Measurements from ENCODE around the gene SLC39A13. TPM values are rescaled to one million over a fixed set of nuclear protein-coding genes. Genes with fewer than 3 reads are reported as not detected.
A peak's percentile ranks its signal among the peaks of the same experiment; 100 is the strongest.

Gene SLC39A13
- total and polyA plus RNA-seq, 2 of the 13 experiments (the other 11 are each of a cell fraction or from before 2014, with no cell fraction given), result 15.3 to 30.5 TPM

DNA sequence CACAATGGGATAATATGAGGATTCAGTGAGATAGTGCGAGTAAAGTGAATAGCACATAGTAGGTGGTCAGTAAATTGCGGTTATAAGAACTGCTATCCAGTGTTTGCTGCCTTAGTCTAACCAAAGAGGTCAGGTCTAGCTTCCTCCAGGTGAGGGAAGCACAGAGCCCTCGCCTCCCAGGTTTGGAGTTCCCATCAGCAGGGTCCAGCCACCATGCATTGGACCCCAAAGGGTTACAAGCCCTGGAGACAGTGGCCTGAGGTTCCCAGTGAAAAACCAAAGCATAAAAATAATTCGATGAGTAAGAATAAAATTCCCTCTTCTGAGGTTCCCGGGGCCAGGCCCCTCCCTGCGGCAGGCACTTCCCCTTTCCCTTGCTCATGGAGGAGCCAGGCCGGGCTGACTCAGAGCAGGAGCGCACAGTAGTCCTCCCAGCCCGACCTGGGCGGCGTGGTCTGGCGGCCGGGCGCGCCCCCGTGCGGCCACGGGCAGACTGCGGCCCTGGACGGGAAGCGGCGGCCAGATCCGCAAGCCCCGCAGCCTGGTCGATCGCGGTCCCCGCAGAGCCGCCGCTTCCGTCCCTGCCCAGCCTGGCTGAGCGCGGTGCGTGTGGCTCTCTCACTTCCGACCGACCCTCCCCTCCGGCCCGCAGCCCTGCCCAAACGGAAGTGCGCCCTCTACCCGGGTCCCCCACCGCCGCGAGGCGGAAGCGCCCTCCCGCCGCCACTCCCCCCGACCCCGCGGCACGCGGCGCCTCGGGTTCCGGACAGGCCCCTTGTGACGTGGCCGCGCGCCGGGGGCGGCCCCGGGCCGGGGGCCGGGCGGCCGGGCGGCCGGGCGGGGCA, at the start of gene SLC39A13 (continued):
- no peak for TF ChIP-seq ZNF549 (CRISPR knock-in tag; IDR thresholded peaks at IDR 0.05)
- peak; percentile 46; the same call in 1 of the 2 replicates for TF ChIP-seq TOPORS (CRISPR knock-in tag; IDR thresholded peaks at IDR 0.05)
- TF ChIP-seq ZNF274 (CRISPR knock-in tag; IDR thresholded peaks at IDR 0.05), result peak; percentile 79; the same call in 1 of the 2 replicates
- no peak for TF ChIP-seq ZNF674 (CRISPR knock-in tag; IDR thresholded peaks at IDR 0.05; ENCODE audit: low read depth)
- TF ChIP-seq, protein P1, sequence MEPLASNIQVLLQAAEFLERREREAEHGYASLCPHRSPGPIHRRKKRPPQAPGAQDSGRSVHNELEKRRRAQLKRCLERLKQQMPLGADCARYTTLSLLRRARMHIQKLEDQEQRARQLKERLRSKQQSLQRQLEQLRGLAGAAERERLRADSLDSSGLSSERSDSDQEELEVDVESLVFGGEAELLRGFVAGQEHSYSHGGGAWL (CRISPR knock-in tag; IDR thresholded peaks at IDR 0.05), result peak; percentile 74; the same call in 1 of the 2 replicates
- no peak for TF ChIP-seq ARNT (IDR thresholded peaks at IDR 0.05)
- TF ChIP-seq, protein P2, sequence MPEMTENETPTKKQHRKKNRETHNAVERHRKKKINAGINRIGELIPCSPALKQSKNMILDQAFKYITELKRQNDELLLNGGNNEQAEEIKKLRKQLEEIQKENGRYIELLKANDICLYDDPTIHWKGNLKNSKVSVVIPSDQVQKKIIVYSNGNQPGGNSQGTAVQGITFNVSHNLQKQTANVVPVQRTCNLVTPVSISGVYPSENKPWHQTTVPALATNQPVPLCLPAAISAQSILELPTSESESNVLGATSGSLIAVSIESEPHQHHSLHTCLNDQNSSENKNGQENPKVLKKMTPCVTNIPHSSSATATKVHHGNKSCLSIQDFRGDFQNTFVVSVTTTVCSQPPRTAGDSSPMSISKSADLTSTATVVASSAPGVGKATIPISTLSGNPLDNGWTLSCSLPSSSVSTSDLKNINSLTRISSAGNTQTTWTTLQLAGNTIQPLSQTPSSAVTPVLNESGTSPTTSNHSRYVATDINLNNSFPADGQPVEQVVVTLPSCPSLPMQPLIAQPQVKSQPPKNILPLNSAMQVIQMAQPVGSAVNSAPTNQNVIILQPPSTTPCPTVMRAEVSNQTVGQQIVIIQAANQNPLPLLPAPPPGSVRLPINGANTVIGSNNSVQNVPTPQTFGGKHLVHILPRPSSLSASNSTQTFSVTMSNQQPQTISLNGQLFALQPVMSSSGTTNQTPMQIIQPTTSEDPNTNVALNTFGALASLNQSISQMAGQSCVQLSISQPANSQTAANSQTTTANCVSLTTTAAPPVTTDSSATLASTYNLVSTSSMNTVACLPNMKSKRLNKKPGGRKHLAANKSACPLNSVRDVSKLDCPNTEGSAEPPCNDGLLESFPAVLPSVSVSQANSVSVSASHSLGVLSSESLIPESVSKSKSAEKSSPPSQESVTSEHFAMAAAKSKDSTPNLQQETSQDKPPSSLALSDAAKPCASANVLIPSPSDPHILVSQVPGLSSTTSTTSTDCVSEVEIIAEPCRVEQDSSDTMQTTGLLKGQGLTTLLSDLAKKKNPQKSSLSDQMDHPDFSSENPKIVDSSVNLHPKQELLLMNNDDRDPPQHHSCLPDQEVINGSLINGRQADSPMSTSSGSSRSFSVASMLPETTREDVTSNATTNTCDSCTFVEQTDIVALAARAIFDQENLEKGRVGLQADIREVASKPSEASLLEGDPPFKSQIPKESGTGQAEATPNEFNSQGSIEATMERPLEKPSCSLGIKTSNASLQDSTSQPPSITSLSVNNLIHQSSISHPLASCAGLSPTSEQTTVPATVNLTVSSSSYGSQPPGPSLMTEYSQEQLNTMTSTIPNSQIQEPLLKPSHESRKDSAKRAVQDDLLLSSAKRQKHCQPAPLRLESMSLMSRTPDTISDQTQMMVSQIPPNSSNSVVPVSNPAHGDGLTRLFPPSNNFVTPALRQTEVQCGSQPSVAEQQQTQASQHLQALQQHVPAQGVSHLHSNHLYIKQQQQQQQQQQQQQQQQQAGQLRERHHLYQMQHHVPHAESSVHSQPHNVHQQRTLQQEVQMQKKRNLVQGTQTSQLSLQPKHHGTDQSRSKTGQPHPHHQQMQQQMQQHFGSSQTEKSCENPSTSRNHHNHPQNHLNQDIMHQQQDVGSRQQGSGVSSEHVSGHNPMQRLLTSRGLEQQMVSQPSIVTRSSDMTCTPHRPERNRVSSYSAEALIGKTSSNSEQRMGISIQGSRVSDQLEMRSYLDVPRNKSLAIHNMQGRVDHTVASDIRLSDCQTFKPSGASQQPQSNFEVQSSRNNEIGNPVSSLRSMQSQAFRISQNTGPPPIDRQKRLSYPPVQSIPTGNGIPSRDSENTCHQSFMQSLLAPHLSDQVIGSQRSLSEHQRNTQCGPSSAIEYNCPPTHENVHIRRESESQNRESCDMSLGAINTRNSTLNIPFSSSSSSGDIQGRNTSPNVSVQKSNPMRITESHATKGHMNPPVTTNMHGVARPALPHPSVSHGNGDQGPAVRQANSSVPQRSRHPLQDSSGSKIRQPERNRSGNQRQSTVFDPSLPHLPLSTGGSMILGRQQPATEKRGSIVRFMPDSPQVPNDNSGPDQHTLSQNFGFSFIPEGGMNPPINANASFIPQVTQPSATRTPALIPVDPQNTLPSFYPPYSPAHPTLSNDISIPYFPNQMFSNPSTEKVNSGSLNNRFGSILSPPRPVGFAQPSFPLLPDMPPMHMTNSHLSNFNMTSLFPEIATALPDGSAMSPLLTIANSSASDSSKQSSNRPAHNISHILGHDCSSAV (CRISPR knock-in tag; IDR thresholded peaks at IDR 0.05; ENCODE audit: borderline replicate concordance), result 0 out of 2 replicates have a peak, but pooled peaks have one; percentile 68
- TF ChIP-seq, protein P3, sequence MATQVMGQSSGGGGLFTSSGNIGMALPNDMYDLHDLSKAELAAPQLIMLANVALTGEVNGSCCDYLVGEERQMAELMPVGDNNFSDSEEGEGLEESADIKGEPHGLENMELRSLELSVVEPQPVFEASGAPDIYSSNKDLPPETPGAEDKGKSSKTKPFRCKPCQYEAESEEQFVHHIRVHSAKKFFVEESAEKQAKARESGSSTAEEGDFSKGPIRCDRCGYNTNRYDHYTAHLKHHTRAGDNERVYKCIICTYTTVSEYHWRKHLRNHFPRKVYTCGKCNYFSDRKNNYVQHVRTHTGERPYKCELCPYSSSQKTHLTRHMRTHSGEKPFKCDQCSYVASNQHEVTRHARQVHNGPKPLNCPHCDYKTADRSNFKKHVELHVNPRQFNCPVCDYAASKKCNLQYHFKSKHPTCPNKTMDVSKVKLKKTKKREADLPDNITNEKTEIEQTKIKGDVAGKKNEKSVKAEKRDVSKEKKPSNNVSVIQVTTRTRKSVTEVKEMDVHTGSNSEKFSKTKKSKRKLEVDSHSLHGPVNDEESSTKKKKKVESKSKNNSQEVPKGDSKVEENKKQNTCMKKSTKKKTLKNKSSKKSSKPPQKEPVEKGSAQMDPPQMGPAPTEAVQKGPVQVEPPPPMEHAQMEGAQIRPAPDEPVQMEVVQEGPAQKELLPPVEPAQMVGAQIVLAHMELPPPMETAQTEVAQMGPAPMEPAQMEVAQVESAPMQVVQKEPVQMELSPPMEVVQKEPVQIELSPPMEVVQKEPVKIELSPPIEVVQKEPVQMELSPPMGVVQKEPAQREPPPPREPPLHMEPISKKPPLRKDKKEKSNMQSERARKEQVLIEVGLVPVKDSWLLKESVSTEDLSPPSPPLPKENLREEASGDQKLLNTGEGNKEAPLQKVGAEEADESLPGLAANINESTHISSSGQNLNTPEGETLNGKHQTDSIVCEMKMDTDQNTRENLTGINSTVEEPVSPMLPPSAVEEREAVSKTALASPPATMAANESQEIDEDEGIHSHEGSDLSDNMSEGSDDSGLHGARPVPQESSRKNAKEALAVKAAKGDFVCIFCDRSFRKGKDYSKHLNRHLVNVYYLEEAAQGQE (IDR thresholded peaks at IDR 0.05; ENCODE audit: borderline replicate concordance in 1 of 2, low read depth in 1 of 2, low read length in 2 of 2), result peak in 1 of 2 experiments; percentile 11; a peak in 1 of 4 replicates
- TF ChIP-seq, protein P4, sequence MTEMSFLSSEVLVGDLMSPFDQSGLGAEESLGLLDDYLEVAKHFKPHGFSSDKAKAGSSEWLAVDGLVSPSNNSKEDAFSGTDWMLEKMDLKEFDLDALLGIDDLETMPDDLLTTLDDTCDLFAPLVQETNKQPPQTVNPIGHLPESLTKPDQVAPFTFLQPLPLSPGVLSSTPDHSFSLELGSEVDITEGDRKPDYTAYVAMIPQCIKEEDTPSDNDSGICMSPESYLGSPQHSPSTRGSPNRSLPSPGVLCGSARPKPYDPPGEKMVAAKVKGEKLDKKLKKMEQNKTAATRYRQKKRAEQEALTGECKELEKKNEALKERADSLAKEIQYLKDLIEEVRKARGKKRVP (CRISPR knock-in tag; IDR thresholded peaks at IDR 0.05), result peak in 1 of 2 experiments; percentile 37; a peak in 1 of 4 replicates
- TF ChIP-seq ZNF501 (CRISPR knock-in tag; IDR thresholded peaks at IDR 0.05), result peak; percentile 40; the same call in 1 of the 2 replicates
- TF ChIP-seq ZNF256 (CRISPR knock-in tag; conservative IDR thresholded peaks at IDR 0.05), result peak; percentile 25; the same call in 1 of the 2 replicates
- TF ChIP-seq ZSCAN31 (CRISPR knock-in tag; IDR thresholded peaks at IDR 0.05; ENCODE audit: low read depth), result peak; percentile 71; the same call in 1 of the 2 replicates
